Measurements from ENCODE around the gene CEP72. TPM values are rescaled to one million over a fixed set of nuclear protein-coding genes. Genes with fewer than 3 reads are reported as not detected.

Gene CEP72
- total RNA-seq, 2 experiments from 2014 or later: 33.8 to 35.7 TPM

DNA sequence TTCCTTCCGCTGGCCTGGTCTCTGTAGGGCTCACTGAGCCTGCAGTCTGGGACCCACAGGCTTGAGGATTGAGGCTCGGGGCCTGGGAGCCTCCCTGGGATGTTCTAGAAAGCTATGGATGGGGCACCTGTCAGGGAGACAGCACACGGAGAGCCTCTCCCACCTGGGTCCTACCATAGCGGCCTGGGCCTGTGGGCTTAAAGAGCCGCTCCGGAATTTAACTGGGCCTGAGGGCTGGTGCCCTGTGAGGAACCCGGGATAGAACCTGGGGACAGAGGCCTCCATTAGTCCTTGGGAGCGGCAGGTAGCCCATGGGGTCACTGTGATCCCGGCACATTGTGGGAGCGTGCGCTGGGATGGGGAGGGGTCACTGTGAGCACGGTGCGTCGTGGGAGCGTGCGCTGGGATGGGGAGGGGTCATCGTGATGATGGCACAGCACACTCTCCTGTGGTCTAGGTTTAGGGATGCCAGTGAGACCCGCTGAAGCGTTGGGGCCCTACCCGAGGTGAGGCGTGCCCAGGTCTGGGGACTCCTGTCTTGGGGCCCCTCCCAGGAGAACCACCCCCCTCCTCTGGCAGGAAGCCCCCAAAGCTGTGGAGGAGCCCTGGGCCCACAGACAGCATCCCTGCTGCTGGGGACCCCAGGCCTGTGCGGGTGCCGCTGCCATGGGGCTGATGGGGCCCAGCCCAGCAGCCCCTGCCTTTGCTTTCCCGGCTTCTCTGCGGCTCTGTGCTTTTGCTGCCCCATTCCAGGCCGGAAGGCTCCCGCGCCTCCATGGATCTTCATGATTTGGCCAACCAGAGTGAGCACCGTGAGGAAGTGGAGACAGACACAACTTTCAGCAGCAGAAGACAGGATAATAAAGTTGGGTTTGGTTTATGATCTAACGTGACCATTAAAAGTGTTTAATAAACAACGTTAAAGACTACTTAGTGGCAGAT is 3.4 kb upstream of the CEP72 start:
- Mint-ChIP-seq H3K9me3 (peaks cover 3% of the 10 kb centered on the region), H3K4me1 (peaks cover 21% of the 10 kb centered on the region), H3K4me3 (no peak overlapping the region), H3K36me3 (peaks cover 5% of the 10 kb centered on the region), H3K27me3 (peaks cover 8% of the 10 kb centered on the region), H3K27ac (no peak overlapping the region)
- no peak for DNase-seq
- ATAC-seq (ENCODE audit: low read depth): no peak
- POLR2A ChIA-PET: no interaction called here

DNA sequence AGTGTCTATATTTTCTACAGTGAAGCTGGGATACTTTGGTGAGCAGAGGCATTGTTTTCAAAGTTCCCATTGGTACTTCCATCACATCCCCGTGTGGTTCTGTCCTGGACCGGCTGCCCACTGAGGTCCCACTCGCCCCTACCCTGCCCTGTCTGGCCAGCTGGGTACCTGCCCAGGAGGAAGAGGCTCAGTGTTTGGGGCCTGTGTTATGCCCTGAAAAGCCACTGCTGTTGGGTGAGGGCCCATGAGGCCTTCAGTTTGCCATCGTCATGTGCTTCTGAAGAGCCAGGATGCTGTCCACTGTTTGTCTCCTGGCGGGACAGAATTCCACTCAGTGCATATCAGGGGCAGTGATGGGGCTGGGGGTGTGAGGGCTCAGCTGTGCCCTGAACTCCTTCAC is 2.6 kb upstream of the CEP72 start:
- DNase-seq: no peak
- peaks cover 8% of the 10 kb centered on the region for H3K27me3 Mint-ChIP-seq
- H3K9me3 Mint-ChIP-seq: peaks cover 3% of the 10 kb centered on the region
- peaks cover 9% of the 10 kb centered on the region for H3K36me3 Mint-ChIP-seq
- peaks cover 25% of the 10 kb centered on the region for H3K4me1 Mint-ChIP-seq
- no peak overlapping the region for H3K4me3 Mint-ChIP-seq
- no peak for ATAC-seq (ENCODE audit: low read depth)
- no peak overlapping the region for H3K27ac Mint-ChIP-seq
- POLR2A ChIA-PET: no interaction called here

DNA sequence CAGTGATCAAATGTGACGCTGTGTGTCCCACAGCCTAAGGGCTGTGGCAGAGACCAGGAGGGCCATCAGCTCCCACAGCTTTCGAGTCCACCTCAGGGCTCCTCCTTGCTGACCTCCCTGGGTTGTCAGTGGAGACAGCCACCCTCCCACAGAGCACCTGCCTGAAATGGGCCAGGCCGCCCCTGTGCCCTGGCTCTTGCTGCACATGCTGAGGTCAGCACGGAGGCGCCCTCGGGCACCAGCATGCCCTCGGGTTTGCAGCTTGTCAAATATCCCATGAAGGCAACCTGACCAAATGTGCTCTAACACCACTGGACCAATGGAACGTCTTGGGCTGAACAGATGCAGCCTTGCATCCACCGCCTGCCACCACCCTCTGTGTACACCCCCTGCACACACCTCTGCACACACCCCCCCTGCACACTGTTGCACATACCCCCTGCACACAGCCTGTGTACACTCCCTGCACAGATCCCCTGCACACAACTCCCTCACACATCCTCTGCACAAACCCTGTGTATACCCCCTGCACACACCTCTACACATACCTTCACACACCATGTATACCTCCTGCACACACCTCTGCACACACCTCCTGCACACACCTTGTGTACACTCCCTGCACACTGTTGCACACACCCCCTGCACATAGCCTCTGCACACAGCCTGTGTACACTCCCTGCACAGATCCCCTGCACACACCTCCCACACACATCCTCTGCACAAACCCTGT is 2.0 kb upstream of the CEP72 start:
- H3K4me3 Mint-ChIP-seq: peak overlapping the region; percentile 82
- no peak overlapping the region for H3K27ac Mint-ChIP-seq
- no peak for ATAC-seq (ENCODE audit: low read depth)
- peaks cover 8% of the 10 kb centered on the region for H3K27me3 Mint-ChIP-seq
- DNase-seq: no peak
- H3K4me1 Mint-ChIP-seq: peaks cover 29% of the 10 kb centered on the region
- POLR2A ChIA-PET: no interaction called here
- H3K36me3 Mint-ChIP-seq: peaks cover 15% of the 10 kb centered on the region
- H3K9me3 Mint-ChIP-seq: peaks cover 3% of the 10 kb centered on the region

DNA sequence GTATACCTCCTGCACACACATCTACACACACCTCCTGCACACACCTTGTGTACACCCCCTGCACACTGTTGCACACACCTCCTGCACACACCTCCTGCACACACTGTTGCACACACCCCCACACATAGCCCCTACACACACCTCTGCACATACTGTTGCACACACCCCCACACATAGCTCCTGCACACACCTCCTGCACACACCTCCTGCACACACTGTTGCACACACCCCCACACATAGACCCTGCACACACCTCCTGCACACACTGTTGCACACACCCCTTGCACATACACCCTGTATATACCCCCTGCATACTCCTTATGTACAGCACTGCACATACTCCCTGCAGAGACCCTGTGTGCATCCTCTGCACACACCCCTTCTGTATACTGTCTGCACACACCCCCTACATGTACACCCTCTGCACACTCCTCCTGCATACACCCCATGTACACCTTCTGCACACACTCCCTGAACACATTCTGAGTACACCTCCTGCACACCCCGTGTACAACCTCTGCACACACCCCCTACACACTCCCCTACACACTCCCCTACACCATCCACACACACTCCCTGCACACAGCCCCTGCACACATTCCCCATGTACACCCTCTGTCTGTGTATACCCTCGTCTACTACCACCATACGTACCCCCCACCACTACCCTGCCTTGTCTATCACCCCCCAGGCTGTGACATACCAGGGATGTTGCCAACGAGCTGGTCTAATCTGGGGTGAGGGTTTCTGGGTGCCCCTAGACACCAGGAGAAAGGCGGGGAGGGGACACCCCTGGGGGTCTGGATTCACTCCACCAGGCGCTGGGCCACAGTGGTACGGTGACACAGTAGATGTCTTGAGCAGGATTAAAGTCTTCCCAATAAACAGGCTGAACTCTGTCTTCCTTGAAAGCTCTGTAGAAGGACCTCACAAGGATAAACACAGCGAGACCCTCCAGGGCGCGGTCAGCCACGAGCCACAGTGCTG is 1.1 kb upstream of the CEP72 start:
- Mint-ChIP-seq H3K36me3 (peaks cover 21% of the 10 kb centered on the region), H3K9me3 (peaks cover 3% of the 10 kb centered on the region), H3K27me3 (peaks cover 8% of the 10 kb centered on the region), H3K4me1 (peaks cover 32% of the 10 kb centered on the region), H3K27ac (peak overlapping the region; percentile 24), H3K4me3 (peak overlapping the region; percentile 82)
- DNase-seq (no peak), ATAC-seq (ENCODE audit: low read depth) (no peak)
- POLR2A ChIA-PET: interaction anchor here (0.9 to 1.3 kb wide), 3 partner anchors 81 to 164 kb away, joined by 3 to 4 read pairs (median 3); no protein-coding TSS in a partner anchor

DNA sequence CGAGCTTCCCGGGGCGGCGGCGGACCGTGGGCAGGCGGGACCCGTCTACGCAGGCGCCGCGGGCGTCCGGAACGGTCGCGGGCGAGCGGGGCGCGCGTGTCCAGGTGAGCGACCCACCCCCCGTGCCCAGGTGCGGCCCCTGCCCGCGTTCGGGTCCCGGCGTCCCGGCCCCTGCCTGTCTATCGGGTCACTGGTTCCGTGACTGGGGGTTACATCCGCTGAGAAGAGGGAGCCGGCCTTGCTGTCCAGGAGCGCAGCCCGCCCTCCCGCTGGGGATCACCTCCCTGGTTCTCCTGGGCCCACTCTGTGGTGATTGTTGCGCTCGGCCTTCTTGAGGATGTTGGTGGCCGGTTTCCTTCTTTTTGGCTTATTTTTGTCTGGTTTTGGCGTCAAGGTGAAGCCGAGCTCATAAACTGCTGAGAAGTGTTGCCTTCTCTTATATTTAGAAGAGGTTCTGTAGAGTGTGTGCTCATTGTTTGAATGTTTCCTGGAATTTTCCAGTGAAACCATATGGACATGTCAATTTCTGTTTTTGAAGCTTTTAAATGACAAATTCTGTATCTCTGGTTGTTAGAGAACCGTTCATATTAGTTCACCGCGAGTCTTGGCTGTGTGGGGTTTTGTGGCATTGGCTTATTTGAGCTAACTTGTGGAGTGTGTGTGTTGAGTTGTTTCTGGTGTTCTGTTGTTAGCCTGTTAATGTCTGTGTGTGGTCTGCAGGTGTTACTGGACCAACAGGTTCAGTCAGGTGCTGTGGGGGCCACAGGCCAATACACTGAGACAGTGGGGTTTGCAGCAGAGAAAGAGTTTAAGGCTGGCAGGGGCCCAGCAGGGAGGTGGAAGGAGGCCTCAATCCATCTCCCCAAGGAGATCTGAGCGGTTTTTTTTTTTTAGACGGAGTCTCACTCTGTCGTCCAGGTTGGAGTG is 621 bp downstream of the CEP72 start:
- Mint-ChIP-seq H3K4me1 (peaks cover 35% of the 10 kb centered on the region), H3K27ac (peak overlapping the region; percentile 88), H3K4me3 (peak overlapping the region; percentile 90), H3K36me3 (peaks cover 26% of the 10 kb centered on the region), H3K27me3 (peaks cover under 1% of the 10 kb centered on the region), H3K9me3 (peaks cover 3% of the 10 kb centered on the region)
- POLR2A ChIA-PET: interaction anchor here (0.9 to 1.3 kb wide), 3 partner anchors 166 to 295 kb away, joined by 3 to 4 read pairs (median 3); partner anchors contain the start of genes BRD9 and TRIP13
- ATAC-seq (ENCODE audit: low read depth): peak; percentile 46
- no peak for DNase-seq

DNA sequence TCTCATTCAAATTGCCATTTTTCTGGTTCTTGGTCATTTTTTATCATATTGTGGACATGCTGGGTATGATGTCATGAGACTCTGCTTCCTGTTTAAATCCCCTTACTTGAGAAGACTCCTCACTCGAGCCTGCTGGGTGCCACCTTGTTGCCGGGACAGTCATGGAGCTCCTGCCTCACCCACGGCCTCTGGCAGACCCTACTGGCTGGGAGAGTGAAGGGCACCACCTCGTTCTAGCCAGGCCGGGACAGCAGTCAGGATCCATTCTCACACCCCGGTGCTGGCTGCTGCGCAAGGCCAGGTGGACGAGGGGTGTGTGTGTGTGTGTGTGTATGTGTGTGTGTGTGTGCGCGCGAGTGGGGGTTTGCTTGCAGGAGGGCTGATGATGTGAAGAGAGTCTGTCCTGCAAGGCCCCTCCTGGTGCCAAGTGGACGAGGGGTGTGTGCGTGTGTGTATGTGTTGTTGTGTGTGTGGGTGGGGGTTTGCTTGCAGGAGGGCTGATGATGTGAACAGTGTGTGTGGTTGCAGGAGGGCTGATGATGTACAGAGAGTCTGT is 4.4 kb downstream of the CEP72 start:
- no peak overlapping the region for H3K4me3 Mint-ChIP-seq
- peaks cover 31% of the 10 kb centered on the region for H3K36me3 Mint-ChIP-seq
- H3K27me3 Mint-ChIP-seq: no peaks in the 10 kb centered on the region
- peaks cover 3% of the 10 kb centered on the region for H3K9me3 Mint-ChIP-seq
- POLR2A ChIA-PET: no interaction called here
- ATAC-seq (ENCODE audit: low read depth) (no peak), DNase-seq (no peak)
- H3K4me1 Mint-ChIP-seq: peaks cover 23% of the 10 kb centered on the region
- H3K27ac Mint-ChIP-seq: no peak overlapping the region

DNA sequence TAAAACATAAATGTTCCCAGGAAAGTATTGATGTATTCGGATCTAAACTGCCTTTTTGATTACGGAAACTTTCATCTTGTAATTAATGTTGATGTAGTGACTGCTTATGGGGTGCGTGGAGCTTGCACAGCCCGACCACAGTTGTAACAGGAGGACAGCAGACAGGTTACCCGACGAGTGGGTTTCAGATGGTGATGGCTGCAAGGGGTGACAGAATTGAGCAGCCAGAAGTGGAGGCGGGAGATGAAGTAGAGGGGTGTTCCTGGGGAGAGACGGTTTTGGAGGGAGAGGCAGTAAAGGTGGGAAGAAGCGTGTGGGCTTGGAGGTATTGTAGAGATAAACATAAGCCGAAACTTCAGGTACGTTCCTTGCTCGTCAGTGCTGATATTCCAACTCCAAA is 5.8 kb downstream of the CEP72 start:
- H3K4me1 Mint-ChIP-seq: peaks cover 20% of the 10 kb centered on the region
- peaks cover 2% of the 10 kb centered on the region for H3K9me3 Mint-ChIP-seq
- no peak for ATAC-seq (ENCODE audit: low read depth)
- DNase-seq: no peak
- no peak overlapping the region for H3K27ac Mint-ChIP-seq
- peaks cover 28% of the 10 kb centered on the region for H3K36me3 Mint-ChIP-seq
- H3K4me3 Mint-ChIP-seq: no peak overlapping the region
- POLR2A ChIA-PET: no interaction called here
- no peaks in the 10 kb centered on the region for H3K27me3 Mint-ChIP-seq

DNA sequence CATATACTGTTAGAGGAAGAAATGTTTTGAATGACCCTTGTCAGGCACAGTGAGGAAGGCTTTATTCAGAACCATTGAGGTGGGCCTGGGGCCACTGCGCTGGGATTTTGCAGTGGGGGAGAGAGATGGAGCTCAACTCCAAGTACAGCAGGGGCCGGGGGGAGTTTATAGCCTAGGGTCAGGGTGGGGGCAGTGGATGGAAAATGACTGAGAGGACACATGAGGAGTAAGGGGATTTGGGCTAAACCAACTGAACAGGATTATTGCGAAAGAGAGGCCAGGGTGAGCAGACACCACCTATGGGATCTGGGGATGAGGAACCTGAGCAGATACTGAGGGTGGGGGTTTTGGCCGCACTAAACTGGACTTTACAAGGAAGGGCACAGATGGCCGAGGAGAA is 6.3 kb downstream of the CEP72 start:
- ATAC-seq (ENCODE audit: low read depth) (no peak), DNase-seq (no peak)
- no peak overlapping the region for H3K27ac Mint-ChIP-seq
- H3K27me3 Mint-ChIP-seq: no peaks in the 10 kb centered on the region
- peaks cover 18% of the 10 kb centered on the region for H3K4me1 Mint-ChIP-seq
- POLR2A ChIA-PET: no interaction called here
- H3K4me3 Mint-ChIP-seq: no peak overlapping the region
- H3K36me3 Mint-ChIP-seq: peaks cover 26% of the 10 kb centered on the region
- no peaks in the 10 kb centered on the region for H3K9me3 Mint-ChIP-seq

DNA sequence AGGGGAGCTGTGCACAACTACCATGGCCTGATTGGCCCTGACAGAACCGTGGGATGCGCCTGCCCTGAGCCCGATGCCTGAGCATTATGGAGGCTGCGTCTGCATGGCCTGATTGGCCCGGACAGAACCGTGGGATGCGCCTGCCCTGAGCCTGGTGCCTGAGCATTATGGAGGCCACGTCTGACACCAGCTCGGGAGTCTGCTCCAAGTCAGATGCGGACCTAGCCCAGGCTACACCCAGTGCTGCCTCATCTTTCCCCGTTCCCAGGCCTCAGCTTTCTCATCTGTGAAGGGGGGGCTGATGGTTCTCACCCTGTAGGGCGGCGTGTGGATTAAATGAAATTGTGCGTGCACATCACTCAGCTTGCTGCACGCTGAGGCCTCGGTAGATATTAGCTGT is 7.3 kb downstream of the CEP72 start:
- Mint-ChIP-seq H3K27me3 (no peaks in the 10 kb centered on the region), H3K4me1 (peaks cover 14% of the 10 kb centered on the region), H3K36me3 (peaks cover 22% of the 10 kb centered on the region), H3K27ac (no peak overlapping the region), H3K4me3 (no peak overlapping the region), H3K9me3 (no peaks in the 10 kb centered on the region)
- no peak for DNase-seq
- POLR2A ChIA-PET: no interaction called here
- no peak for ATAC-seq (ENCODE audit: low read depth)

DNA sequence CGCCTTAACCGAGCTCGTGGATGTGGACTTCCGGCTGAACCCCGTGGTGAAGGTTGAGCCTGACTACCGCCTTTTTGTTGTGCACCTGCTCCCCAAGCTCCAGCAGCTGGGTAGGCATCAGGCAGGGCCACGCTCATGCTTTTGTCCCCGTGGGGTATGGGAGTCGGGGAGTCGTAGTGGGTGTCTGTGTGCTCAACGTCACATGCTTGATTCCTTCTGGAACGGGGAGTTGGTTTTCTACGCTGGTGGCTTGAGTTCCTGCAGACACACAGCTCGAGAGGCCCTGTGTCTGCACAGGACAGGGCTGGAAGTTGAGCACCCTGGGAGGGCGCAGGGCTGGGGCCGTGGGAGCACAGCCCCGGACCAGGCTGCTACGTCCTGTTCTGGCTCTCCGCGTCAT is 8.0 kb downstream of the CEP72 start:
- Mint-ChIP-seq H3K27ac (no peak overlapping the region), H3K9me3 (no peaks in the 10 kb centered on the region), H3K36me3 (peaks cover 16% of the 10 kb centered on the region), H3K27me3 (no peaks in the 10 kb centered on the region), H3K4me3 (no peak overlapping the region), H3K4me1 (peaks cover 10% of the 10 kb centered on the region)
- no peak for ATAC-seq (ENCODE audit: low read depth)
- POLR2A ChIA-PET: no interaction called here
- DNase-seq: no peak

DNA sequence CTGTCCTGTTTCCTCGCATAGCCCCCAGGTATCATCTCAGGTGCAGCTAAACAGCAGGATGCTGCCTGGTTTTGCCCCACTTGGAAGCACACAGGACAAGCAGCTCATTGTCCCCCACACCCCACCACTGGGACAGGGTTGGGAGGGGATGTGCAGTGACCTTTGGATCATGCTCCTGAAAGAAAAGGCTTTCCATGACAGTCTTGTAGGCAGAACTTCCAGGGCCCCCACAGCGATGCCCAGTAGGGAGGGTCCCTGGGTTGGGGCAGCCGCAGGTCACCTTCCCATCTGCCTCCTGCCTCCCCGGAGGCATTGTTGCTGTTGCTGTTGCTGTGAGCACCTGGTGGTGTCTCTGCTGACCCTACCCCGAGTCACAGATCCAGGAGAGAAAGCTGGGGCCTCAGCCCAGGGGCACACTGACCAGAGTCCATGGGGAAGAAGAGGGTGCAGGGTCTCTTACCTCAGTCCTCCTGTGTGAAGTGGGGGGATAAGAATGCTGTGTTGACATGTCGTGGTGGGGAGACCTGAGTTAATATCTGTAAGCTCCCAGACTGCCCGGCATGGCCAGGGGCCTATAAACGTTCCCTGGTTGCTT is 8.5 kb downstream of the CEP72 start:
- H3K36me3 Mint-ChIP-seq: peaks cover 11% of the 10 kb centered on the region
- DNase-seq: no peak
- H3K4me1 Mint-ChIP-seq: peaks cover 7% of the 10 kb centered on the region
- no peak for ATAC-seq (ENCODE audit: low read depth)
- H3K27me3 Mint-ChIP-seq: no peaks in the 10 kb centered on the region
- H3K27ac Mint-ChIP-seq: no peak overlapping the region
- POLR2A ChIA-PET: no interaction called here
- H3K9me3 Mint-ChIP-seq: no peaks in the 10 kb centered on the region
- H3K4me3 Mint-ChIP-seq: no peak overlapping the region

DNA sequence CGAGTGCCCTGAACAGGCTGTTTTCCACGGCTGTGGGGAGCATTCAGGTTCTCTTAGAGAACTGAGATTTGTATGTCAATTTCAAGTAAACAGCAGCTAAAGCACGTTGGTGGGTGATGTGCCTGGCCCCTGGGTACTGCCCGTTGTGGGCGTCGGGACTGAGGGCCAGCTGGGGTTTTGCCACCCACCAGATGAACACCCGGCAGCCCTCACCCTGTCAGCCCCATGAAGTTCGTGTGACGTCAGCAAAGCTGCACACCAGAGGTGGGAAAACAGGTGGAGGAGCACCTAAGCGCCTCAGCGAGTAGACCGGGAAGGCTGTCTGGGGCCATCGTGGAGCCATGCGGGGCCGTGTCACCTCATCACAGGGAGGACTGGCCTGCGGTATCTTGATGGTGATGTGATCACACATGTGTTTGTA is 9.2 kb downstream of the CEP72 start:
- Mint-ChIP-seq H3K36me3 (peaks cover 10% of the 10 kb centered on the region), H3K4me1 (peaks cover 5% of the 10 kb centered on the region), H3K9me3 (no peaks in the 10 kb centered on the region), H3K27ac (no peak overlapping the region), H3K27me3 (no peaks in the 10 kb centered on the region), H3K4me3 (no peak overlapping the region)
- POLR2A ChIA-PET: no interaction called here
- DNase-seq (no peak), ATAC-seq (ENCODE audit: low read depth) (no peak)
